NB4 (cell line): Measurements from ENCODE around the gene FOXP1.

Experiments used
- DNase-seq: peaks from one replicate; pipeline ENCODE4 v3.0.0; 2010; ENCODE audit warnings: low read depth
- H3K4me3 ChIP-seq: one replicate; pipeline ENCODE4 v1.5.1; 2011; ENCODE audit warnings: mild to moderate bottlenecking, low read depth, low read length, moderate library complexity
- CTCF ChIP-seq: IDR thresholded peaks from one replicate; pipeline ENCODE4 v1.5.1; 2012; ENCODE audit warnings: low read depth, low read length
- MAX ChIP-seq: IDR thresholded peaks from 2 replicates; pipeline ENCODE4 v1.6.1; 2011; ENCODE audit warnings: low read depth, low read length
- MYC ChIP-seq: IDR thresholded peaks from 2 replicates; pipeline ENCODE4 v1.6.1; 2011; ENCODE audit warnings: low read depth, low read length
- POLR2A ChIP-seq: IDR thresholded peaks from 2 replicates; pipeline ENCODE4 v1.6.1; 2011; ENCODE audit warnings: mild to moderate bottlenecking; ENCODE audit not compliant: insufficient read length; ENCODE audit errors: extremely low read depth

FOXP1 gene

GRCh38 chr3:71549951-71550350, 33.6 kb downstream of the FOXP1 start:
- no peak for DNase-seq
- no peak for TF ChIP-seq CTCF
- no peak for TF ChIP-seq POLR2A
- TF ChIP-seq MYC: no peak
- TF ChIP-seq MAX: no peak
- no peak overlapping the region for H3K4me3 ChIP-seq

GRCh38 chr3:71548705-71549384, 34.7 kb downstream of the FOXP1 start:
- no peak for DNase-seq
- no peak overlapping the region for H3K4me3 ChIP-seq
- TF ChIP-seq POLR2A (no peak), MAX (no peak), MYC (no peak)

GRCh38 chr3:71547249-71548198, 36.0 kb downstream of the FOXP1 start:
- peak; percentile 90 for DNase-seq
- peak; percentile 61 for TF ChIP-seq MAX
- TF ChIP-seq POLR2A: no peak
- no peak for TF ChIP-seq CTCF
- TF ChIP-seq MYC: peak; percentile 68; the same call in 1 of the 2 replicates
- no peak overlapping the region for H3K4me3 ChIP-seq

GRCh38 chr3:71546821-71547220, 36.7 kb downstream of the FOXP1 start:
- H3K4me3 ChIP-seq: no peak overlapping the region
- DNase-seq: peak; percentile 47
- TF ChIP-seq MAX: no peak
- TF ChIP-seq MYC: no peak
- TF ChIP-seq POLR2A: no peak
- TF ChIP-seq CTCF: no peak

GRCh38 chr3:71545330-71545729, 38.2 kb downstream of the FOXP1 start:
- no peak overlapping the region for H3K4me3 ChIP-seq
- no peak for TF ChIP-seq CTCF
- no peak for TF ChIP-seq MAX
- TF ChIP-seq POLR2A: no peak
- TF ChIP-seq MYC: no peak
- no peak for DNase-seq
